ENCODE data around the gene ZNF611.
"Not testable (repeated sequence)": the region's sequence is repeated elsewhere in the genome, so short reads cannot be mapped to it uniquely, and the experiment has no call there.

ZNF611 gene

GRCh38 chr19:52742516-52742915, 7.7 kb upstream of the ZNF611 start:
- no peak for DNase-seq (ENCODE audit: low spot score)
- no peak overlapping the region for H3K23ac ChIP-seq (ENCODE audit: low read depth, low read length, poor library complexity)
- peak overlapping the region; percentile 1 for H3K27ac ChIP-seq (replicated peaks; ENCODE audit: low read length)
- no peak overlapping the region for H2AFZ ChIP-seq (ENCODE audit: low read length)
- H3K18ac ChIP-seq (ENCODE audit: low read length), result no peak overlapping the region
- peaks cover 0 to 3% of the 10 kb centered on the region in 2 donors for H3K9me3 ChIP-seq (replicated peaks in 1 of 2; ENCODE audit: control insufficient read depth in 2 of 2, insufficient read depth in 1 of 2, low read depth in 1 of 2, low read length in 2 of 2)
- no peaks in the 10 kb centered on the region for H3K79me1 ChIP-seq (ENCODE audit: low read depth, low read length)
- H2AK5ac ChIP-seq (ENCODE audit: low read depth, low read length), result no peak overlapping the region
- H4K8ac ChIP-seq (ENCODE audit: low read depth, low read length), result no peak overlapping the region
- H2BK12ac ChIP-seq (ENCODE audit: low read length), result no peak overlapping the region
- H3K4me2 ChIP-seq (ENCODE audit: insufficient read depth, low read length, poor library complexity, severe bottlenecking), result no peak overlapping the region
- no peak overlapping the region for H3K4ac ChIP-seq (ENCODE audit: low read length)
- H2BK15ac ChIP-seq (ENCODE audit: low read length), result no peak overlapping the region
- H3K4me1 ChIP-seq (ENCODE audit: control insufficient read depth in 2 of 2, insufficient read depth in 1 of 2, low read depth in 1 of 2, low read length in 2 of 2), result peaks cover 0 to 10% of the 10 kb centered on the region in 2 donors
- no CpG with 5 or more reads among the region's 3 CpGs for WGBS, 2 donors (ENCODE audit: extremely low coverage in 2 of 2, insufficient read length in 2 of 2, insufficient replicate concordance in 1 of 2)
- no peaks in the 10 kb centered on the region for H3K27me3 ChIP-seq (ENCODE audit: control insufficient read depth in 3 of 3, insufficient read depth in 3 of 3, low read depth in 1 of 3, low read length in 3 of 3)
- H2BK5ac ChIP-seq (ENCODE audit: low read length), result no peak overlapping the region
- no peaks in the 10 kb centered on the region for H3K36me3 ChIP-seq (replicated peaks in 1 of 2; ENCODE audit: control insufficient read depth in 2 of 2, insufficient read depth in 2 of 2, low read length in 2 of 2)
- no peak overlapping the region for H3K9ac ChIP-seq (ENCODE audit: low read depth, low read length, poor library complexity)
- H3K4me3 ChIP-seq (ENCODE audit: low read length in 2 of 2), result no peak overlapping the region
- no peak overlapping the region for H2BK120ac ChIP-seq (ENCODE audit: low read depth, low read length)
- H4K91ac ChIP-seq (ENCODE audit: low read depth, low read length, poor library complexity), result no peak overlapping the region
- H3K14ac ChIP-seq (ENCODE audit: low read length), result no peak overlapping the region

DNA sequence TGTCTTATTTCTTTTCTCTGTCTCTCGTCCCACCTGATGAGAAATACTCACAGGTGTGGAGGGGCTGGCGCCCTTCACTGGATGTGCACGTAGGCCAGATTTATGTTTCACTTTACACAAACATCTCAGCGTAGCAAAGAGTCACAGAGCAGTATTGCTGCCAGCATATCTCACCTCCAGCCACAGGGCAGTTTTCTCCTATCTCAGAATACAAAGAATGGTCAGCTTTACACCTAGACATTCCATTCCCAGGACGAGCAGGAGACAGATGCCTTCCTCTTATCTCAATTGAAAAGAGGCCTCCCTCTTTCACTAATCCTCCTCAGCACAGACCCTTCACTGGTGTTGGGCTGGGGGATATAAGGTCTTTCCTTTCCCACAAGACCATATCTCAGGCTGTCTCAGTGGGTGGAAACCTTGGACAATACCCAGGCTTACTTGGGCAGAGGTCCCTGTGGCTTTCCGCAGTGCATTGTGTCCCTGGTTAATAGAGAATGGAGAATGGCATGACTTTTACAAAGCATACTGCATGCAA, 7.2 kb upstream of the ZNF611 start:
- Histone ChIP-seq H3K79me1 (ENCODE audit: low read depth, low read length) (no peaks in the 10 kb centered on the region), H3K4me1 (ENCODE audit: control insufficient read depth in 2 of 2, insufficient read depth in 1 of 2, low read depth in 1 of 2, low read length in 2 of 2) (peaks cover 0 to 10% of the 10 kb centered on the region in 2 donors), H3K27ac (replicated peaks; ENCODE audit: low read length) (peak overlapping the region; percentile 1), H2AFZ (ENCODE audit: low read length) (peak overlapping the region; percentile 22), H4K91ac (ENCODE audit: low read depth, low read length, poor library complexity) (no peak overlapping the region), H3K9me3 (replicated peaks in 1 of 2; ENCODE audit: control insufficient read depth in 2 of 2, insufficient read depth in 1 of 2, low read depth in 1 of 2, low read length in 2 of 2) (peaks cover 0 to 3% of the 10 kb centered on the region in 2 donors), H3K4me3 (ENCODE audit: low read length in 2 of 2) (no peak overlapping the region), H3K4ac (ENCODE audit: low read length) (no peak overlapping the region), H3K14ac (ENCODE audit: low read length) (no peak overlapping the region), H3K9ac (ENCODE audit: low read depth, low read length, poor library complexity) (no peak overlapping the region), H2BK15ac (ENCODE audit: low read length) (no peak overlapping the region), H3K36me3 (replicated peaks in 1 of 2; ENCODE audit: control insufficient read depth in 2 of 2, insufficient read depth in 2 of 2, low read length in 2 of 2) (no peaks in the 10 kb centered on the region), H3K18ac (ENCODE audit: low read length) (no peak overlapping the region), H3K4me2 (ENCODE audit: insufficient read depth, low read length, poor library complexity, severe bottlenecking) (no peak overlapping the region), H2BK5ac (ENCODE audit: low read length) (no peak overlapping the region), H2BK12ac (ENCODE audit: low read length) (no peak overlapping the region), H2AK5ac (ENCODE audit: low read depth, low read length) (no peak overlapping the region), H4K8ac (ENCODE audit: low read depth, low read length) (no peak overlapping the region), H3K27me3 (ENCODE audit: control insufficient read depth in 3 of 3, insufficient read depth in 3 of 3, low read depth in 1 of 3, low read length in 3 of 3) (no peaks in the 10 kb centered on the region), H2BK120ac (ENCODE audit: low read depth, low read length) (no peak overlapping the region), H3K23ac (ENCODE audit: low read depth, low read length, poor library complexity) (no peak overlapping the region)
- DNase-seq (ENCODE audit: low spot score), result no peak
- no CpG with 5 or more reads among the region's 6 CpGs for WGBS, 2 donors (ENCODE audit: extremely low coverage in 2 of 2, insufficient read length in 2 of 2, insufficient replicate concordance in 1 of 2)

DNA sequence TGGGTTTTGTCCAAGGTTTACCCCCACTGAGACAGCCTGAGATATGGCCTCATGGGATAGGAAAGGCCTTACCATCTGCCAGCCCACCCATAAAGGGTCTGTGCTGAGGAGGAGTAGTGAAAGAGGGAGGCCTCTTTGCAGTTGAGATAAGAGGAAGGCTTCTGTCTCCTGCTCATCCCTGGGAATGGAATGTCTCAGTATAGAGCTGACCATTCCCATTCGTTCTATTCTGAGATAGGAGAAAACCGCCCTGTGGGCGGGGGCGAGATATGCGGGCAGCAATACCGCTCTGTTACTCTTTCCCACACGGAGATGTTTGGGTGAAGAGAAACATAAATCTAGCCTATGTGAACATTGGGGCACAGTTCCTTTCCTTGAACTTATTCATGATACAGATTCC, 6.5 kb upstream of the ZNF611 start:
- H4K91ac ChIP-seq (ENCODE audit: low read depth, low read length, poor library complexity); H2AFZ ChIP-seq (ENCODE audit: low read length); H2BK5ac ChIP-seq (ENCODE audit: low read length); H3K79me1 ChIP-seq (ENCODE audit: low read depth, low read length); H3K27me3 ChIP-seq (ENCODE audit: control insufficient read depth in 3 of 3, insufficient read depth in 3 of 3, low read depth in 1 of 3, low read length in 3 of 3); H3K23ac ChIP-seq (ENCODE audit: low read depth, low read length, poor library complexity); H3K27ac ChIP-seq (replicated peaks; ENCODE audit: low read length); H3K9me3 ChIP-seq (replicated peaks in 1 of 2; ENCODE audit: control insufficient read depth in 2 of 2, insufficient read depth in 1 of 2, low read depth in 1 of 2, low read length in 2 of 2); H2BK12ac ChIP-seq (ENCODE audit: low read length); H3K4ac ChIP-seq (ENCODE audit: low read length); H3K4me2 ChIP-seq (ENCODE audit: insufficient read depth, low read length, poor library complexity, severe bottlenecking); H3K36me3 ChIP-seq (replicated peaks in 1 of 2; ENCODE audit: control insufficient read depth in 2 of 2, insufficient read depth in 2 of 2, low read length in 2 of 2); H3K14ac ChIP-seq (ENCODE audit: low read length); H2BK120ac ChIP-seq (ENCODE audit: low read depth, low read length); H3K4me3 ChIP-seq (ENCODE audit: low read length in 2 of 2); H2BK15ac ChIP-seq (ENCODE audit: low read length); DNase-seq (ENCODE audit: low spot score); H2AK5ac ChIP-seq (ENCODE audit: low read depth, low read length); H4K8ac ChIP-seq (ENCODE audit: low read depth, low read length); H3K9ac ChIP-seq (ENCODE audit: low read depth, low read length, poor library complexity); H3K18ac ChIP-seq (ENCODE audit: low read length): not testable (repeated sequence)
- H3K4me1 ChIP-seq (ENCODE audit: control insufficient read depth in 2 of 2, insufficient read depth in 1 of 2, low read depth in 1 of 2, low read length in 2 of 2), result peaks cover 0 to 10% of the 10 kb centered on the region in 2 donors
- no CpG with 5 or more reads among the region's 7 CpGs for WGBS, 2 donors (ENCODE audit: extremely low coverage in 2 of 2, insufficient read length in 2 of 2, insufficient replicate concordance in 1 of 2)

DNA sequence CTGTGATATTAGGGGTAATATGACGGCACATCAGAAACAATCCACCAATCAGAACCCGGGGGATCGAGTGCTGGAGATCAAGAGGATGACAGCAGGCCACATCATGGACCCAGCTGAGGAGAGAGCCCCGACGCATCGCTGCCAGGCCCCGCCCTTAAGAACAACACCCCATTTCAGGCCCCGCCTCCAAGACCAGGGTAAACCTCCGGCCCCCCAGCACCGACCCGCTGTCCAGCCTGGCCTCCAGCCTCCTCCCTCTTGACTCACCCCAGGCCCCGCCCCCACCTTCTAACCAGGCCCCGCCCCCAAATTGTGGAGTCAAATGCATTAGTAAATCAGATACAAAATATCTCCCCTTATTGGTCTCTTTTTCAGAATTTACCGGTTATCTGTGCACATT, 4.7 kb upstream of the ZNF611 start:
- WGBS, 2 donors (ENCODE audit: extremely low coverage in 2 of 2, insufficient read length in 2 of 2, insufficient replicate concordance in 1 of 2), result no CpG with 5 or more reads among the region's 14 CpGs
- no peak overlapping the region for H3K4me3 ChIP-seq (ENCODE audit: low read length in 2 of 2)
- no peak overlapping the region for H2AFZ ChIP-seq (ENCODE audit: low read length)

More for the DNA sequence above, 4.7 kb upstream of the ZNF611 start:
- no peak overlapping the region for H2AK5ac ChIP-seq (ENCODE audit: low read depth, low read length)
- no peak overlapping the region for H3K18ac ChIP-seq (ENCODE audit: low read length)
- H2BK5ac ChIP-seq (ENCODE audit: low read length), result no peak overlapping the region
- H3K23ac ChIP-seq (ENCODE audit: low read depth, low read length, poor library complexity), result no peak overlapping the region
- no peak overlapping the region for H2BK120ac ChIP-seq (ENCODE audit: low read depth, low read length)
- no peak overlapping the region for H2BK15ac ChIP-seq (ENCODE audit: low read length)
- H3K4ac ChIP-seq (ENCODE audit: low read length), result no peak overlapping the region
- H3K14ac ChIP-seq (ENCODE audit: low read length), result no peak overlapping the region
- no peaks in the 10 kb centered on the region for H3K27me3 ChIP-seq (ENCODE audit: control insufficient read depth in 3 of 3, insufficient read depth in 3 of 3, low read depth in 1 of 3, low read length in 3 of 3)
- peaks cover 1 to 10% of the 10 kb centered on the region in 2 donors for H3K4me1 ChIP-seq (ENCODE audit: control insufficient read depth in 2 of 2, insufficient read depth in 1 of 2, low read depth in 1 of 2, low read length in 2 of 2)
- H3K9ac ChIP-seq (ENCODE audit: low read depth, low read length, poor library complexity), result no peak overlapping the region
- no peaks in the 10 kb centered on the region for H3K36me3 ChIP-seq (replicated peaks in 1 of 2; ENCODE audit: control insufficient read depth in 2 of 2, insufficient read depth in 2 of 2, low read length in 2 of 2)
- H3K27ac ChIP-seq (replicated peaks; ENCODE audit: low read length), result no peak overlapping the region
- H3K79me1 ChIP-seq (ENCODE audit: low read depth, low read length), result no peaks in the 10 kb centered on the region
- no peak for DNase-seq (ENCODE audit: low spot score)
- H2BK12ac ChIP-seq (ENCODE audit: low read length), result no peak overlapping the region
- H3K4me2 ChIP-seq (ENCODE audit: insufficient read depth, low read length, poor library complexity, severe bottlenecking), result no peak overlapping the region
- no peak overlapping the region for H4K91ac ChIP-seq (ENCODE audit: low read depth, low read length, poor library complexity)
- no peak overlapping the region for H4K8ac ChIP-seq (ENCODE audit: low read depth, low read length)
- peaks cover 1 to 3% of the 10 kb centered on the region in 2 donors for H3K9me3 ChIP-seq (replicated peaks in 1 of 2; ENCODE audit: control insufficient read depth in 2 of 2, insufficient read depth in 1 of 2, low read depth in 1 of 2, low read length in 2 of 2)
